Measurements from ENCODE around the gene PNMT. TPM values are rescaled to one million over a fixed set of nuclear protein-coding genes. Genes with fewer than 3 reads are reported as not detected.

Gene PNMT
- total RNA-seq, 1 experiment from 2014 or later, result 1.1 TPM

DNA sequence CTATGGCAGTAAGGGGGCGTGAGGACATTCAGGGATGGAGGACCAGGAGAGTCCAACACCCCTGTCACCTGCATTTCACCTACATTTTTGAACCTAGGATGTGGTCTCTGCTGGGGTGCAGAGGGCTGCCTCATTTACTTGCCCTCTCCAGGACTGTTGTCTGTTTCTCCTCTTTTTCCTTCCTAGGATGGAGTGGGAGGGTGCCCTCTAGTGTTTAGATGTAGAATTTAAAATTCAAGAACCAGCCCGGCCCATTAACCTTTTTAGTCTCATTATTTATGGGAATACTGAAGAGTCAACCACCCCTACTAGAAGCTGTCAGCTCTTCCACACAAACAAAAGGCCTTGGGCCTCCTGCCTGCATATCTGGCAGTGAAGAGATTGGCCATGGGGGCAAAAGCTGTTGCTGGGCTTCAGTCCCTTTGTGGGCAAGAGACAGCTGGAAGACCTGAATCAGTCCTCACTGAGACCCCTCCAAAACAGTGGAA lies 33.8 kb upstream of the PNMT start:
- intact Hi-C loops (cut with micrococcal nuclease; ENCODE audit: unreplicated experiment), result loop anchor here (5.0 kb wide), 1 partner anchor 103 kb away; the partner anchor contains the start of gene GRB7
- no peak for DNase-seq

DNA sequence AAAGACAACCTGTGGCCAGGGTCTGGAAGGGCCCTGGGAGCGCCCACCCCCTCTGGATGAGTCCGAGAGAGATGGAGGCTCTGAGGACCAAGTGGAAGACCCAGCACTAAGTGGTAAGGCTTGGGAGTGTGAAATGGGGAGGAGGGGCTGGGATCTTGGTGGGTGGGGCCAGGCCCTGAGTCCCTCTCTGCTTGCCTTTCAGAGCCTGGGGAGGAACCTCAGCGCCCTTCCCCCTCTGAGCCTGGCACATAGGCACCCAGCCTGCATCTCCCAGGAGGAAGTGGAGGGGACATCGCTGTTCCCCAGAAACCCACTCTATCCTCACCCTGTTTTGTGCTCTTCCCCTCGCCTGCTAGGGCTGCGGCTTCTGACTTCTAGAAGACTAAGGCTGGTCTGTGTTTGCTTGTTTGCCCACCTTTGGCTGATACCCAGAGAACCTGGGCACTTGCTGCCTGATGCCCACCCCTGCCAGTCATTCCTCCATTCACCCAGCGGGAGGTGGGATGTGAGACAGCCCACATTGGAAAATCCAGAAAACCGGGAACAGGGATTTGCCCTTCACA lies 32.6 kb upstream of the PNMT start:
- Histone ChIP-seq H2AFZ (no peak overlapping the region), H3F3A (ENCODE audit: insufficient read depth, low read depth) (peaks cover 8% of the 10 kb centered on the region; the same call in 1 of the 2 replicates), H3K27ac (no peak overlapping the region), H4K20me1 (ENCODE audit: insufficient read depth) (no peaks in the 10 kb centered on the region; the same call in 1 of the 2 replicates), H3K4me1 (replicated peaks; ENCODE audit: insufficient read depth) (peaks cover 40% of the 10 kb centered on the region), H3K4me3 (no peak overlapping the region; the same call in 1 of the 2 replicates), H3K9me2 (ENCODE audit: insufficient read depth) (no peaks in the 10 kb centered on the region), H3K79me2 (ENCODE audit: low read depth) (peaks cover 30% of the 10 kb centered on the region), H3K4me2 (peak overlapping the region; percentile 100), H3K9me3 (ENCODE audit: insufficient read depth, low read depth) (no peaks in the 10 kb centered on the region), H3K27me3 (ENCODE audit: insufficient read depth, low read depth) (no peaks in the 10 kb centered on the region), H3K36me3 (ENCODE audit: low read depth) (no peaks in the 10 kb centered on the region)
- ChIA-PET CTCF (interaction anchor here (0.6 kb wide), 1 partner anchor 116 kb away, joined by 4 read pairs; no protein-coding TSS in a partner anchor), POLR2A (ENCODE audit: unreplicated experiment) (no interaction called here)
- intact Hi-C loops (cut with micrococcal nuclease; ENCODE audit: unreplicated experiment), result no loop called here
- no peak for TF ChIP-seq EZH2 (IDR thresholded peaks at IDR 0.05; ENCODE audit: low read depth)
- TF ChIP-seq, protein P1, sequence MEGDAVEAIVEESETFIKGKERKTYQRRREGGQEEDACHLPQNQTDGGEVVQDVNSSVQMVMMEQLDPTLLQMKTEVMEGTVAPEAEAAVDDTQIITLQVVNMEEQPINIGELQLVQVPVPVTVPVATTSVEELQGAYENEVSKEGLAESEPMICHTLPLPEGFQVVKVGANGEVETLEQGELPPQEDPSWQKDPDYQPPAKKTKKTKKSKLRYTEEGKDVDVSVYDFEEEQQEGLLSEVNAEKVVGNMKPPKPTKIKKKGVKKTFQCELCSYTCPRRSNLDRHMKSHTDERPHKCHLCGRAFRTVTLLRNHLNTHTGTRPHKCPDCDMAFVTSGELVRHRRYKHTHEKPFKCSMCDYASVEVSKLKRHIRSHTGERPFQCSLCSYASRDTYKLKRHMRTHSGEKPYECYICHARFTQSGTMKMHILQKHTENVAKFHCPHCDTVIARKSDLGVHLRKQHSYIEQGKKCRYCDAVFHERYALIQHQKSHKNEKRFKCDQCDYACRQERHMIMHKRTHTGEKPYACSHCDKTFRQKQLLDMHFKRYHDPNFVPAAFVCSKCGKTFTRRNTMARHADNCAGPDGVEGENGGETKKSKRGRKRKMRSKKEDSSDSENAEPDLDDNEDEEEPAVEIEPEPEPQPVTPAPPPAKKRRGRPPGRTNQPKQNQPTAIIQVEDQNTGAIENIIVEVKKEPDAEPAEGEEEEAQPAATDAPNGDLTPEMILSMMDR (conservative IDR thresholded peaks at IDR 0.05), result no peak
- no peak for DNase-seq
- TSS peak; percentile 78 for BruUV-seq (replicated peaks)

More for the DNA sequence above, 33.8 kb upstream of the PNMT start:
- H3K79me2 ChIP-seq (ENCODE audit: low read depth), result peaks cover 23% of the 10 kb centered on the region
- no peaks in the 10 kb centered on the region for H3K9me3 ChIP-seq (ENCODE audit: insufficient read depth, low read depth)
- no TSS peak for BruUV-seq (replicated peaks)
- no peak overlapping the region for H3K4me3 ChIP-seq
- peaks cover 43% of the 10 kb centered on the region for H3K4me1 ChIP-seq (replicated peaks; ENCODE audit: insufficient read depth)
- TF ChIP-seq, protein P1 (conservative IDR thresholded peaks at IDR 0.05), result peak; percentile 94
- TF ChIP-seq EZH2 (IDR thresholded peaks at IDR 0.05; ENCODE audit: low read depth), result no peak
- POLR2A ChIA-PET (ENCODE audit: unreplicated experiment), result no interaction called here
- H3F3A ChIP-seq (ENCODE audit: insufficient read depth, low read depth), result peaks cover 8% of the 10 kb centered on the region; the same call in 1 of the 2 replicates
- H3K4me2 ChIP-seq, result no peak overlapping the region
- no peaks in the 10 kb centered on the region for H3K9me2 ChIP-seq (ENCODE audit: insufficient read depth)
- no peak overlapping the region for H3K27ac ChIP-seq
- CTCF ChIA-PET, result interaction anchor here (0.7 to 1.0 kb wide), 3 partner anchors 11 to 174 kb away, joined by 3 read pairs; no protein-coding TSS in a partner anchor
- no peaks in the 10 kb centered on the region for H3K36me3 ChIP-seq (ENCODE audit: low read depth)
- H3K27me3 ChIP-seq (ENCODE audit: insufficient read depth, low read depth), result no peaks in the 10 kb centered on the region
- no peak overlapping the region for H2AFZ ChIP-seq
- H4K20me1 ChIP-seq (ENCODE audit: insufficient read depth), result no peaks in the 10 kb centered on the region; the same call in 1 of the 2 replicates

DNA sequence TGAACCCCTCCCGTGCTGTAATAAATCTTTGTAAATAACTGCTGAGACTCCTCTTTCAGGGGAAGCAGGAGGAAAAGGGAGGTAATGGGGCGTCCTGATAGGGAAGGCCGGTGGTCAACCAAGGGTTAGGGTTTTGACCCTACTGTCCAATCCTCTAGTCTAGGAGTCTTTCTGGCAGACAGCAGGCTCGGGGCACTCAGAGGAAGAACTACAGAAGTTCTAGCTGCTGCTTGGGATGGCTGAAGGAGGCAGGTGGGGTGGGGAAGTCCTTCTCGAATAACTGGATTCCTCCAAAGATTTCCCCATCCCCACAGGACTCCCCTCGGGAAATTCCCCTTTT lies 31.7 kb upstream of the PNMT start:
- CTCF ChIA-PET, result no interaction called here
- POLR2A ChIA-PET (ENCODE audit: unreplicated experiment), result interaction anchor here (0.6 kb wide), 2 partner anchors 51 to 291 kb away, joined by 3 to 4 read pairs; partner anchors contain the start of genes ORMDL3 and PGAP3
- BruUV-seq (replicated peaks), result no TSS peak

More for the DNA sequence above, 31.7 kb upstream of the PNMT start:
- DNase-seq, result no peak
- H3K4me2 ChIP-seq, result peak overlapping the region; percentile 100
- no peaks in the 10 kb centered on the region for H3K36me3 ChIP-seq (ENCODE audit: low read depth)
- H2AFZ ChIP-seq, result peak overlapping the region; percentile 92
- peak overlapping the region; percentile 98 for H3K4me3 ChIP-seq
- H3K79me2 ChIP-seq (ENCODE audit: low read depth), result peaks cover 33% of the 10 kb centered on the region
- H3K9me2 ChIP-seq (ENCODE audit: insufficient read depth), result no peaks in the 10 kb centered on the region
- H3F3A ChIP-seq (ENCODE audit: insufficient read depth, low read depth), result no peaks in the 10 kb centered on the region; the same call in 1 of the 2 replicates
- peaks cover 32% of the 10 kb centered on the region for H3K4me1 ChIP-seq (replicated peaks; ENCODE audit: insufficient read depth)
- no peaks in the 10 kb centered on the region; the same call in 1 of the 2 replicates for H4K20me1 ChIP-seq (ENCODE audit: insufficient read depth)
- TF ChIP-seq EZH2 (IDR thresholded peaks at IDR 0.05; ENCODE audit: low read depth), result no peak
- TF ChIP-seq, protein P1 (conservative IDR thresholded peaks at IDR 0.05), result no peak
- intact Hi-C loops (cut with micrococcal nuclease; ENCODE audit: unreplicated experiment), result no loop called here
- no peaks in the 10 kb centered on the region for H3K27me3 ChIP-seq (ENCODE audit: insufficient read depth, low read depth)
- H3K27ac ChIP-seq, result peak overlapping the region; percentile 64
- no peaks in the 10 kb centered on the region for H3K9me3 ChIP-seq (ENCODE audit: insufficient read depth, low read depth)
